ENCODE data around the gene RBKS.
A peak's percentile ranks its signal among the peaks of the same experiment; 100 is the strongest.

The RBKS gene

GRCh38 chr2:27795093-27795834 is 94.9 kb downstream of the RBKS start:
- no peaks in the 10 kb centered on the region for H3K9me3 ChIP-seq (ENCODE audit: control insufficient read depth, low read depth, low read length)
- no peaks in the 10 kb centered on the region for H3K27me3 ChIP-seq (ENCODE audit: control insufficient read depth, insufficient read depth, low read length)
- H3K4me3 ChIP-seq (ENCODE audit: low read length): no peak overlapping the region
- H3K27ac ChIP-seq (ENCODE audit: low read length): no peak overlapping the region
- no peak overlapping the region for H3K9ac ChIP-seq (ENCODE audit: low read length)
- H3K36me3 ChIP-seq (ENCODE audit: control insufficient read depth, low read depth, low read length): no peaks in the 10 kb centered on the region
- H3K4me1 ChIP-seq (ENCODE audit: control insufficient read depth, low read depth, low read length): no peaks in the 10 kb centered on the region

- Histone ChIP-seq H3K4me3 (ENCODE audit: low read length) (no peak overlapping the region), H3K9me3 (ENCODE audit: control insufficient read depth, low read depth, low read length) (no peaks in the 10 kb centered on the region), H3K9ac (ENCODE audit: low read length) (no peak overlapping the region), H3K4me1 (ENCODE audit: control insufficient read depth, low read depth, low read length) (no peaks in the 10 kb centered on the region), H3K27me3 (ENCODE audit: control insufficient read depth, insufficient read depth, low read length) (no peaks in the 10 kb centered on the region), H3K36me3 (ENCODE audit: control insufficient read depth, low read depth, low read length) (no peaks in the 10 kb centered on the region), H3K27ac (ENCODE audit: low read length) (no peak overlapping the region)
Observed at GRCh38 chr2:27792759-27793158, 97.4 kb downstream of the RBKS start.

DNA sequence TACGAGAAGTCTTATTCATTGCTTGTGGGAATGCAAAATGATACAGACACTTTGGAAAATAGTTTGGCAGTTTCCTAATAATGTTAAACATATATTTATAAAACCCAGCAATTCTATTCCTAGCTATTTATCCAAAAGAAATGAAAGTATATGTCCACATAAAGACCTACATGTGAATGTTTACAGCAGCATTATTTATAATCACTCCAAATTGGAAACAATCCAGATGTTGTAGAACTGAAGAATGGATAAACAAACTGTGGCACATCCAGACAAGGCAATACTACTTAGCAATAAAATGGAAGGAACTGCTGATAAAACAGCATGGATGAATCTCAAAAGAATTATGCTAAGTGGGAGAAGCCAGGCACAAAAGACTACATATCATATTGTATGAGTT is 99.4 kb downstream of the RBKS start:
- no peaks in the 10 kb centered on the region for H3K27me3 ChIP-seq (ENCODE audit: control insufficient read depth, insufficient read depth, low read length)
- H3K9ac ChIP-seq (ENCODE audit: low read length): no peak overlapping the region
- no peak overlapping the region for H3K4me3 ChIP-seq (ENCODE audit: low read length)
- H3K9me3 ChIP-seq (ENCODE audit: control insufficient read depth, low read depth, low read length): no peaks in the 10 kb centered on the region
- H3K27ac ChIP-seq (ENCODE audit: low read length): no peak overlapping the region
- H3K36me3 ChIP-seq (ENCODE audit: control insufficient read depth, low read depth, low read length): no peaks in the 10 kb centered on the region
- no peaks in the 10 kb centered on the region for H3K4me1 ChIP-seq (ENCODE audit: control insufficient read depth, low read depth, low read length)

DNA sequence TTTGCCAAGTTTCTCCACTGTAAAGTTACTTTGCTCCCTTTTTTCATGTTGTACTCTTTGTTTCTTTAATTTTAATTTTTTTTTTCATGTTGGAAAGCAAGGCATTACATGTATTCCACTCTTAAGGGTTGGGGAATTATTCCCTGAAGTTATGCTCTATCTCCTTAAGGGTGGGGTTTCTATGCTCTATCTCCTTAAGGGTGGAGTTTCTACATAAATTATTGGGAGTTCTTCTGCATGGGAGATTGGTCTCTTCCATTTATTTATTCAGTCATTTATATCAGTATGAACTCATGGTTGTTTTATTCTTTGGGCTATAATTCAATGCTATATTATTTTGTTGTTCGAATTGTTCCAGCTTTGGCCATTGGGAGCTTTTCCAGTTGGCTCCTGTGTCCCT is 107.5 kb downstream of the RBKS start:
- no peak overlapping the region for H3K27ac ChIP-seq (ENCODE audit: low read length)
- H3K9ac ChIP-seq (ENCODE audit: low read length): no peak overlapping the region
- H3K4me3 ChIP-seq (ENCODE audit: low read length): no peak overlapping the region
- H3K36me3 ChIP-seq (ENCODE audit: control insufficient read depth, low read depth, low read length): no peaks in the 10 kb centered on the region
- H3K4me1 ChIP-seq (ENCODE audit: control insufficient read depth, low read depth, low read length): no peaks in the 10 kb centered on the region
- no peaks in the 10 kb centered on the region for H3K27me3 ChIP-seq (ENCODE audit: control insufficient read depth, insufficient read depth, low read length)
- no peaks in the 10 kb centered on the region for H3K9me3 ChIP-seq (ENCODE audit: control insufficient read depth, low read depth, low read length)

DNA sequence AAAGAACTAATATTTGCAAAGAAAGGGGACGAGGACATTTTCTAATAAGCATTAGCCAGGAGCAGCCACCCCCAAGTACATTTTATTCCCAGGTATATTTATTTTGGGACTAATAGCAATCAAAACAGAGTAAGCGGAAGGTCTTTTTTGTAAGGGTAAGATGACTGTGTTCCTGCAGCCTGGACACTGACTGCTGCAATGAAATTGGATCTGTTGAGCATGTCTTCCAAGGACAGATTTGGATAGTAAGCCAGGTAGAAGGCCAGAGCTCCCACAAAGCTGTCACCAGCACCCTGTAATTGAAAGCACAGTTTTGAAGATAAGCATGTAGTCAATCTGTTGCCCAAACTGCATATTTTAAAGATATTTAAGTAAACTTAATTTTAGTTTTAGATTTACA is 108.7 kb downstream of the RBKS start:
- Histone ChIP-seq H3K27ac (ENCODE audit: low read length) (no peak overlapping the region), H3K9me3 (ENCODE audit: control insufficient read depth, low read depth, low read length) (no peaks in the 10 kb centered on the region), H3K27me3 (ENCODE audit: control insufficient read depth, insufficient read depth, low read length) (no peaks in the 10 kb centered on the region), H3K9ac (ENCODE audit: low read length) (no peak overlapping the region), H3K4me1 (ENCODE audit: control insufficient read depth, low read depth, low read length) (no peaks in the 10 kb centered on the region), H3K36me3 (ENCODE audit: control insufficient read depth, low read depth, low read length) (no peaks in the 10 kb centered on the region), H3K4me3 (ENCODE audit: low read length) (no peak overlapping the region)

DNA sequence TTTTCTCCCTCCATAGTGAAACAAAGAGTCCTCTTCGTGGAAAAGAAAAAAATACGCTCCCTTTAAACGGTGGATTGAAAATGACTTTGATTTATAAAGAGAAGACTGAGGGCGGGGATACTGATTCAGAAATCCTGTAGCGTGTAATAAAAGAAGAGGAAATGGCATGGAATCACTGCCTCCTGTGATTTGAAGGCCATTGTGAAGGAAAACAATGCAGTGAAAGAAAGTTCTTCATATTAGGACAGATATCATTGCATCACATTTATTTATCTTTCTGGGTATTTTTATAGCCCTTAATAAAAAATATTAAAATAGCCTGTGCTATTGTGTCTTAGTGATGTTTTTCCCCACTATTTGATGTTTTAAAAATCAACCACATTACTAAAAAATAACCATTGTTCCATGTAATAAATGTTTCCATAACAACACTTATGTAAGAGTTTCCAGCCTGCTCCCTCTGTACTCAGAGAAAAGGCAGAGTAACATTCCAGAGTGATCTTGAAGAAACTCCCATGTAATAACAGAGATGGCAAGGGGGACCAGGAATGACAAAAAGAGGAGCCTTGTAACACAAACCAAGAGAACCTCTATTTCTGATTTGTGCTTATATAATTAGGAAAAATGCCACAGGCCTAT is 110.7 kb downstream of the RBKS start:
- Histone ChIP-seq H3K36me3 (ENCODE audit: control insufficient read depth, low read depth, low read length) (peaks cover 8% of the 10 kb centered on the region), H3K9me3 (ENCODE audit: control insufficient read depth, low read depth, low read length) (no peaks in the 10 kb centered on the region), H3K27ac (ENCODE audit: low read length) (no peak overlapping the region), H3K9ac (ENCODE audit: low read length) (no peak overlapping the region), H3K27me3 (ENCODE audit: control insufficient read depth, insufficient read depth, low read length) (no peaks in the 10 kb centered on the region), H3K4me3 (ENCODE audit: low read length) (no peak overlapping the region), H3K4me1 (ENCODE audit: control insufficient read depth, low read depth, low read length) (no peaks in the 10 kb centered on the region)

DNA sequence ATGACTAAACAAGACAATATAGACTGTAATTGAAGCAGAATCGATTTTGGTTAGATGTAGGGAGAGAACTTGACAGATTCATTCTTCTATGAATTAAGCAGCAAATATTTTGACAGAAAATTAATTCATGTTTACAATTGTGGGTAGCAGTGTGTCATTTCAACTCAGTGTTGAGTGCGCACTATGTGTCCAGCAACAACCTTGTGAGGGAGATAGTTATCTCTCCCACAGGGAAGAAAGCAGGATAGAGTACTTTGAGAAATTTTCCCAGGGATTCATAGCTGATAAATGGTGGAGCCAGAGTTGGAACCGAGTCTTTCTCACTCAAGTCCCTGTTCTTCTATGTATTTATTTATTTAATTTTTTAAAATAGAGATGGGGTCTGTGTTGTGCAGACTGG is 113.5 kb downstream of the RBKS start:
- H3K9ac ChIP-seq (ENCODE audit: low read length): no peak overlapping the region
- peaks cover 5% of the 10 kb centered on the region for H3K4me1 ChIP-seq (ENCODE audit: control insufficient read depth, low read depth, low read length)
- H3K9me3 ChIP-seq (ENCODE audit: control insufficient read depth, low read depth, low read length): no peaks in the 10 kb centered on the region
- H3K36me3 ChIP-seq (ENCODE audit: control insufficient read depth, low read depth, low read length): peaks cover 8% of the 10 kb centered on the region
- H3K4me3 ChIP-seq (ENCODE audit: low read length): no peak overlapping the region
- H3K27ac ChIP-seq (ENCODE audit: low read length): no peak overlapping the region
- H3K27me3 ChIP-seq (ENCODE audit: control insufficient read depth, insufficient read depth, low read length): no peaks in the 10 kb centered on the region

DNA sequence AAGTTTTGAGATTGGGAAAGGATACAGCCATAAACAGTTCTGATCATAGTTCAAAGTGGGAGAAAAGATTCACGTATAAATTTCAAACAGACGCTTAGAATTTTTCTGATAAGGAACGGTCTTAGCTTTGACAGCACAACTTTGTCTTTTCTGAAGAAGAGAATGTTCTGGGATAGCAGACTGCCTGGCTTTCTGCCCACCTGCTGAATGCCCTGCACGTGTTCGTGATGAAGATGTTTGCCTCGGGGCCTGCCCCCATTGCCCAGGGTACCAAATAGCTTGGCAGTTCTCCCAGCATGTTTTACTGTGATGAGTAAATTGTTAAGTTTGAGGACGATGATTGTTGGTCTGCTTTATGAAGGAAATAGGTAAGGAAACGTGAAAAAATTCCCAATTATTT is 114.1 kb downstream of the RBKS start:
- H3K4me3 ChIP-seq (ENCODE audit: low read length): no peak overlapping the region
- no peaks in the 10 kb centered on the region for H3K27me3 ChIP-seq (ENCODE audit: control insufficient read depth, insufficient read depth, low read length)
- no peak overlapping the region for H3K9ac ChIP-seq (ENCODE audit: low read length)
- H3K4me1 ChIP-seq (ENCODE audit: control insufficient read depth, low read depth, low read length): peaks cover 6% of the 10 kb centered on the region
- H3K9me3 ChIP-seq (ENCODE audit: control insufficient read depth, low read depth, low read length): no peaks in the 10 kb centered on the region
- H3K36me3 ChIP-seq (ENCODE audit: control insufficient read depth, low read depth, low read length): peaks cover 8% of the 10 kb centered on the region
- H3K27ac ChIP-seq (ENCODE audit: low read length): no peak overlapping the region

DNA sequence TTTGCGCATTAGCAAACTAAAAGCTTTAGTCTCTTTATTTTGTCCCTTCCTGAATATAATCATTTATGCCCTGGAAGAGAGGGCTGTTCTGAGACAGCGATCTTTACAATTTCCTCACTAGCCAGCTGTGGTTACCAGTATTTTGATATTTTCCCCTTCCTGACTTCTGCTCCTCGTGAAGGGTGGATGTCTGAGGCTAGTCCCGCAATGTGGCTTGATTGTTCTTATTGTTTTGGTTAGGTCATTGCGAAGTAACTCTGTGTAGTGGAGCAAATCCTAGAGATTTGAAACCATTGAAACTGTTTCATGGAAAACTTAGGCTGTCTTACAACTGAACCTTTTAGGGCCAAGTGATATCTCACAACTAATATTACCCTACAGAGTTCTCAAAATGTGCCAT is 116.2 kb downstream of the RBKS start:
- Histone ChIP-seq H3K27ac (ENCODE audit: low read length) (no peak overlapping the region), H3K27me3 (ENCODE audit: control insufficient read depth, insufficient read depth, low read length) (no peaks in the 10 kb centered on the region), H3K9me3 (ENCODE audit: control insufficient read depth, low read depth, low read length) (no peaks in the 10 kb centered on the region), H3K4me3 (ENCODE audit: low read length) (no peak overlapping the region), H3K9ac (ENCODE audit: low read length) (no peak overlapping the region), H3K36me3 (ENCODE audit: control insufficient read depth, low read depth, low read length) (peaks cover 8% of the 10 kb centered on the region), H3K4me1 (ENCODE audit: control insufficient read depth, low read depth, low read length) (peaks cover 9% of the 10 kb centered on the region)

- Histone ChIP-seq H3K4me1 (ENCODE audit: control insufficient read depth, low read depth, low read length) (peaks cover 9% of the 10 kb centered on the region), H3K9me3 (ENCODE audit: control insufficient read depth, low read depth, low read length) (no peaks in the 10 kb centered on the region), H3K36me3 (ENCODE audit: control insufficient read depth, low read depth, low read length) (peaks cover 8% of the 10 kb centered on the region), H3K9ac (ENCODE audit: low read length) (peak overlapping the region; percentile 79), H3K27me3 (ENCODE audit: control insufficient read depth, insufficient read depth, low read length) (no peaks in the 10 kb centered on the region), H3K27ac (ENCODE audit: low read length) (no peak overlapping the region), H3K4me3 (ENCODE audit: low read length) (peak overlapping the region; percentile 89)
Observed at GRCh38 chr2:27772804-27773203, 117.4 kb downstream of the RBKS start.

- Histone ChIP-seq H3K27me3 (ENCODE audit: control insufficient read depth, insufficient read depth, low read length) (no peaks in the 10 kb centered on the region), H3K4me1 (ENCODE audit: control insufficient read depth, low read depth, low read length) (peaks cover 9% of the 10 kb centered on the region), H3K4me3 (ENCODE audit: low read length) (peak within 1 kb of the TSS; percentile 89), H3K36me3 (ENCODE audit: control insufficient read depth, low read depth, low read length) (peaks cover 8% of the 10 kb centered on the region), H3K27ac (ENCODE audit: low read length) (peak within 1 kb of the TSS; percentile 7), H3K9ac (ENCODE audit: low read length) (peak within 1 kb of the TSS; percentile 79), H3K9me3 (ENCODE audit: control insufficient read depth, low read depth, low read length) (no peaks in the 10 kb centered on the region)
Observed at GRCh38 chr2:27771548-27772335, 118.4 kb downstream of the RBKS start, which contains the start of gene MRPL33. Gene MRPL33, plus strand, starts transcription at chr2:27771719. Its CDS starts 59 bp downstream, at chr2:27771778.

Data from iPS-18a (cell line).